SK-N-SH treated with all-trans-retinoic acid at 6 μM for 48 hours (cell line): ENCODE data around the gene ITGB2.

Experiments used
- ATAC-seq: fragments of 200-7000 bp; cut with Tn5 transposase; 3 replicates; pipeline ENCODE4 v1.9.1; 2020; ENCODE audit warnings: mild to moderate bottlenecking, moderate library complexity
- ARNTL ChIP-seq: fragments of 450-650 bp; formaldehyde crosslinking; IDR thresholded peaks from 2 replicates; pipeline ENCODE4 v1.5.0; 2020; ENCODE audit warnings: low read depth, mild to moderate bottlenecking, moderate library complexity, borderline replicate concordance
- BACH2 ChIP-seq: fragments of 250-450 bp; sonication (Bioruptor Pico); IDR thresholded peaks from 2 replicates; pipeline ENCODE4 v1.9.0; 2021; ENCODE audit warnings: mild to moderate bottlenecking, borderline replicate concordance
- CSDC2 ChIP-seq: fragments of 250-450 bp; sonication (Bioruptor Pico); IDR thresholded peaks from 2 replicates; pipeline ENCODE4 v1.5.0; 2020; ENCODE audit warnings: mild to moderate bottlenecking, moderate library complexity
- ESRRG ChIP-seq: fragments of 250-450 bp; sonication (Bioruptor Pico); IDR thresholded peaks from 2 replicates; pipeline ENCODE4 v1.6.1; 2021; ENCODE audit warnings: mild to moderate bottlenecking
- GLIS3 ChIP-seq: fragments of 250-450 bp; sonication (Bioruptor Pico); IDR thresholded peaks from 2 replicates; pipeline ENCODE4 v1.5.0; 2020; ENCODE audit warnings: mild to moderate bottlenecking, moderate library complexity
- ISL1 ChIP-seq: fragments of 250-450 bp; sonication (Bioruptor Pico); IDR thresholded peaks from 2 replicates; pipeline ENCODE4 v2.1.2; 2022; ENCODE audit warnings: mild to moderate bottlenecking, moderate library complexity
- OSR1 ChIP-seq: fragments of 250-450 bp; sonication (Bioruptor Pico); IDR thresholded peaks from 2 replicates; pipeline ENCODE4 v1.8.0; 2022; ENCODE audit warnings: moderate library complexity, mild to moderate bottlenecking, inconsistent platforms
- PPARA ChIP-seq: fragments of 250-450 bp; sonication (Bioruptor Pico); IDR thresholded peaks from 2 replicates; pipeline ENCODE4 v1.5.0; 2020; ENCODE audit warnings: mild to moderate bottlenecking, borderline replicate concordance
- RARB ChIP-seq: fragments of 250-450 bp; sonication (Bioruptor Pico); IDR thresholded peaks from 2 replicates; pipeline ENCODE4 v1.8.0; 2021; ENCODE audit warnings: mild to moderate bottlenecking, moderate library complexity
- TCF4 ChIP-seq: fragments of 250-450 bp; sonication (Bioruptor Pico); IDR thresholded peaks from 2 replicates; pipeline ENCODE4 v1.8.0; 2021; ENCODE audit warnings: mild to moderate bottlenecking, moderate library complexity, borderline replicate concordance
- TOX ChIP-seq: fragments of 250-450 bp; sonication (Bioruptor Pico); IDR thresholded peaks from 2 replicates; pipeline ENCODE4 v1.8.0; 2021; ENCODE audit warnings: mild to moderate bottlenecking, moderate library complexity, borderline replicate concordance
- ZC3H10 ChIP-seq: fragments of 250-450 bp; sonication (Bioruptor Pico); IDR thresholded peaks from 2 replicates; pipeline ENCODE4 v1.5.1; 2021; ENCODE audit warnings: mild to moderate bottlenecking, moderate library complexity
- ZFP3 ChIP-seq: fragments of 250-450 bp; sonication (Bioruptor Pico); IDR thresholded peaks from 2 replicates; pipeline ENCODE4 v1.5.0; 2020; ENCODE audit warnings: mild to moderate bottlenecking, moderate library complexity
- ZFP30 ChIP-seq: fragments of 450-650 bp; formaldehyde crosslinking; IDR thresholded peaks from 2 replicates; pipeline ENCODE4 v1.5.0; 2022; ENCODE audit warnings: mild to moderate bottlenecking, moderate library complexity
- ZNF565 ChIP-seq: fragments of 450-650 bp; formaldehyde crosslinking; conservative IDR thresholded peaks from 2 replicates; pipeline ENCODE4 v1.5.0; 2020; ENCODE audit warnings: low read depth, mild to moderate bottlenecking, moderate library complexity
- ZNF70 ChIP-seq: fragments of 450-650 bp; formaldehyde crosslinking; IDR thresholded peaks from 2 replicates; pipeline ENCODE4 v1.5.0; 2020; ENCODE audit warnings: mild to moderate bottlenecking, moderate library complexity
- ZNF8 ChIP-seq: fragments of 450-650 bp; formaldehyde crosslinking; IDR thresholded peaks from 2 replicates; pipeline ENCODE4 v1.5.0; 2020; ENCODE audit warnings: mild to moderate bottlenecking, moderate library complexity
- TF ChIP-seq, protein P1 (sequence below): fragments of 250-450 bp; sonication (Bioruptor Pico); IDR thresholded peaks from 2 replicates; pipeline ENCODE4 v1.5.1; 2020; ENCODE audit warnings: low read depth, mild to moderate bottlenecking, moderate library complexity
- TF ChIP-seq, protein P2 (sequence below): fragments of 250-450 bp; sonication (Bioruptor Pico); IDR thresholded peaks from 2 replicates; pipeline ENCODE4 v1.8.0; 2021; ENCODE audit warnings: low read depth, mild to moderate bottlenecking, moderate library complexity, borderline replicate concordance
- TF ChIP-seq, protein P3 (sequence below): fragments of 250-450 bp; sonication (Bioruptor Pico); IDR thresholded peaks from 2 replicates; pipeline ENCODE4 v1.8.0; 2020; ENCODE audit warnings: mild to moderate bottlenecking, moderate library complexity, borderline replicate concordance
- TF ChIP-seq, protein P4 (sequence below): fragments of 250-450 bp; sonication (Bioruptor Pico); IDR thresholded peaks from 2 replicates; pipeline ENCODE4 v1.5.1; 2021; ENCODE audit warnings: mild to moderate bottlenecking, moderate library complexity

The ITGB2 gene

DNA sequence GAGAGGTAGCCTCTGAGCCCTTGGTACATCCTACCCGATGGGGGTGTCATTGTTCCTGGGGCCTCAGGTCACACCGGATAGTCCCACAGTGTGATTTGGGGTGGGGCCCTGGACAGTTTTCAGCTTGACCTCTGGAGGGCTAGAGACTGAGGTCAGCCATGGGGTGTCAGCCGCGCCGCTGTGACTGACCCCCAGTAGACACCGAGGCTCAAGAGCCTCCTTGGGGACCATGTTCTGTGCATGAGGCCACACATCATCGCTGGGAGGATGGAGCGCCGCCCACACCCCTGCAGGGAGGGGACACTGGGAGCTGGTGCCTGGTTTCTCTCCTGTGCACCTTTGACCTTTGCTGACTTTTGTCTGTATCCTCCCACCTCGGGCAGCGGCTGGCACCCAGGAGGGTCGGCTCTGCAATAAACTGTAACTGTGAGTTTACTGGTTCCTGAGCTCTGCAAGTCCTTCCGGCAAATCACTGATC, 22.6 kb downstream of the ITGB2 start:
- TF ChIP-seq BACH2 (CRISPR knock-in tag), result no peak
- TF ChIP-seq ZC3H10 (CRISPR knock-in tag), result no peak
- no peak for TF ChIP-seq PPARA (CRISPR knock-in tag)
- TF ChIP-seq TOX, result no peak
- TF ChIP-seq ISL1 (CRISPR knock-in tag), result no peak
- no peak for TF ChIP-seq CSDC2 (CRISPR knock-in tag)
- no peak for TF ChIP-seq ARNTL (CRISPR knock-in tag)
- TF ChIP-seq, all 23 proteins: peak for 0
- no peak for ATAC-seq

DNA sequence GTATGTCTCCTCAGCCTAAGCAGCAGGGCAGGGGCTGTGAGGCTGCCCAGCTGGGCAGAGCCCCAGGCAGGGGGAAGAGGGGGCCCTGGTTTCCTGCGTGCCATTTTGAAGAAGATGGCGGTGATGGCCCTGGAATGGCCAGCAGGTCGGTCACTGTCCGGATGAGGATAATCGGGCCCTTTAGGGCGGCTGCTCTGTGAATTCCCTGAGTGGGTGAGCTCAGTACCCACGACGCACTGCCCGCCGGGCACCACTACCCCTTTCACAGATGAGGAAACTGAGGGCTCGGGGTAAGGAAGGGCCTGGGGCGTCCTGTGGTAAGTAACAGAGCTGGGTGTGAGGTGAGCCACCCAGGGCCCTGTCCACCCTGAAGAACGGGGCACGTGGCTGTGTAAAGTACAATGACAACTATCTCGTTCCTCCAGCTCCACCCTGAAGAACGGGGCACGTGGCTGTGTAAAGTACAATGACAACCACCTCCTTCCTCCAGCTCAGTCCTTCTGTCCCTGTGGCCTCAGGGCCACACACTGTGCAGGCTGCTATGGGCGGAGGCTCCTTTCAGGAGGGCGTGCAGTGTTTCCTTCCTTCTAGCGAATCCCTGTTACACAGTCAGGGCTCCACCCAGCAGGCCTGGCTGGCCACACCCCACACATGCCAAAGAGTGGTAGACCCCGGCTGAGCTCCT, 23.2 kb downstream of the ITGB2 start:
- no peak for TF ChIP-seq ESRRG (CRISPR knock-in tag)
- no peak for TF ChIP-seq ARNTL (CRISPR knock-in tag)
- no peak for TF ChIP-seq TOX
- TF ChIP-seq, protein P1, sequence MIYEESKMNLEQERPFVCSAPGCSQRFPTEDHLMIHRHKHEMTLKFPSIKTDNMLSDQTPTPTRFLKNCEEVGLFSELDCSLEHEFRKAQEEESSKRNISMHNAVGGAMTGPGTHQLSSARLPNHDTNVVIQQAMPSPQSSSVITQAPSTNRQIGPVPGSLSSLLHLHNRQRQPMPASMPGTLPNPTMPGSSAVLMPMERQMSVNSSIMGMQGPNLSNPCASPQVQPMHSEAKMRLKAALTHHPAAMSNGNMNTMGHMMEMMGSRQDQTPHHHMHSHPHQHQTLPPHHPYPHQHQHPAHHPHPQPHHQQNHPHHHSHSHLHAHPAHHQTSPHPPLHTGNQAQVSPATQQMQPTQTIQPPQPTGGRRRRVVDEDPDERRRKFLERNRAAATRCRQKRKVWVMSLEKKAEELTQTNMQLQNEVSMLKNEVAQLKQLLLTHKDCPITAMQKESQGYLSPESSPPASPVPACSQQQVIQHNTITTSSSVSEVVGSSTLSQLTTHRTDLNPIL (CRISPR knock-in tag), result no peak
- no peak for TF ChIP-seq OSR1 (CRISPR knock-in tag)
- no peak for TF ChIP-seq GLIS3 (CRISPR knock-in tag)
- TF ChIP-seq BACH2 (CRISPR knock-in tag), result no peak
- no peak for TF ChIP-seq ZNF70 (CRISPR knock-in tag)
- TF ChIP-seq ZC3H10 (CRISPR knock-in tag), result no peak
- no peak for TF ChIP-seq ZFP30 (CRISPR knock-in tag)
- TF ChIP-seq TCF4 (CRISPR knock-in tag), result no peak
- no peak for ATAC-seq

DNA sequence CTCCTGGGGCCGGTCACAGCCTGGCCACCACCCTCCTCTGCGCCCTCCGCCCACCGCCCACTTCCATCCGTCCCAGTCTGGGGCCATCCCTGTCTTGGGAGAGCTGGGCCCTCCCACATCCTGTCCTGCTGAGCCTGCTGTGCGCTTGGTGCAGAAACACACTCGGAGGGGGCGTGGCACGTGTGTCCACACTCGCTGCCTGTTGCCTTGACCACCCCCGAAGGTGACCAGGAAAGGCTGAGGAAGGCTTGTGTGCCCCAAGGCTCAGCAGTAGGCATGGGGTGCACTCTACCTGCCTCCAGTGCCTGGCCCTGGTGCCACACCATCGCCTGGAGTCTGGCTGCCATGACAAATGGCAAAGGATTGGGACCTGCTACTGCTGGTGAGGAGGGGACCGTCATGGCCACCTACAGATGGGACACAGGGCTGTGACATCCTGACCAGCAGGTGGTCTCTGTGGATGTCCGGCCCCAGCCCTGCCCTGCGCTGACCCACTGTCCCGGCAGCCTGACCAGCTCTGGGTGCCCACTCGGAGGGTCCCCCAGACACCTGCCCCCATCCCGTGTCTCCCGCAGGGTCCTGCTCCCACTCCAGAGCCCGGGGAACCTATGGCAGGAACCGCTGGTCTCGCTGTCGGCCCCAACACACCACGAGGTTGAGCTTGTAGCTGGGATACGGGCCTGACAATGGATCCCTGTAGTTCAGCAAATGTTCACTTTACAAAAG, 24.0 kb downstream of the ITGB2 start:
- ATAC-seq, result no peak
- TF ChIP-seq, protein P2, sequence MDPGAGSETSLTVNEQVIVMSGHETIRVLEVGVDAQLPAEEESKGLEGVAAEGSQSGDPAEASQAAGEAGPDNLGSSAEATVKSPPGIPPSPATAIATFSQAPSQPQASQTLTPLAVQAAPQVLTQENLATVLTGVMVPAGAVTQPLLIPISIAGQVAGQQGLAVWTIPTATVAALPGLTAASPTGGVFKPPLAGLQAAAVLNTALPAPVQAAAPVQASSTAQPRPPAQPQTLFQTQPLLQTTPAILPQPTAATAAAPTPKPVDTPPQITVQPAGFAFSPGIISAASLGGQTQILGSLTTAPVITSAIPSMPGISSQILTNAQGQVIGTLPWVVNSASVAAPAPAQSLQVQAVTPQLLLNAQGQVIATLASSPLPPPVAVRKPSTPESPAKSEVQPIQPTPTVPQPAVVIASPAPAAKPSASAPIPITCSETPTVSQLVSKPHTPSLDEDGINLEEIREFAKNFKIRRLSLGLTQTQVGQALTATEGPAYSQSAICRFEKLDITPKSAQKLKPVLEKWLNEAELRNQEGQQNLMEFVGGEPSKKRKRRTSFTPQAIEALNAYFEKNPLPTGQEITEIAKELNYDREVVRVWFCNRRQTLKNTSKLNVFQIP, result no peak
- TF ChIP-seq TCF4 (CRISPR knock-in tag), result no peak
- no peak for TF ChIP-seq CSDC2 (CRISPR knock-in tag)
- no peak for TF ChIP-seq GLIS3 (CRISPR knock-in tag)
- TF ChIP-seq TOX, result no peak
- no peak for TF ChIP-seq ZC3H10 (CRISPR knock-in tag)
- TF ChIP-seq ZFP30 (CRISPR knock-in tag), result no peak
- no peak for TF ChIP-seq ZNF565 (CRISPR knock-in tag)
- TF ChIP-seq, all 23 proteins: peak for 0

DNA sequence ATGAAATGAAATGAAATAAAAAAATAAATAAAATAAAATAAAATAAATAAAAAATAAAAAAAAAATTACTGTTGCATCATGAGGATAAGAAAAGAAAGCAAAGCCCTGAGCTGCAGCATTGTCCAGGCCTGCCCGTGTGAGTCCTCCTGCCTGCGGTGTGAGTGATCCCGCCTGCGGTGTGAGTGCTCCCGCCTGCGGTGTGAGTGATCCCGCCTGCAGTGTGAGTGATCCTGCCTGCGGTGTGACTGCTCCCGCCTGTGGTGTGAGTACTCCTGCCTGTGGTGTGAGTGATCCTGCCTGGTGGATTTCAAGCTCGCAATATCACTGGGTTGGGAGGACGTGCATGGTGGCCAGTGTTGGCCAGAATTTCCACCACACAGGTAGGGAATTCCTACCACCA, 24.8 kb downstream of the ITGB2 start:
- no peak for ATAC-seq
- no peak for TF ChIP-seq ZNF565 (CRISPR knock-in tag)
- TF ChIP-seq, protein P2, result no peak
- no peak for TF ChIP-seq ISL1 (CRISPR knock-in tag)
- TF ChIP-seq, protein P3, sequence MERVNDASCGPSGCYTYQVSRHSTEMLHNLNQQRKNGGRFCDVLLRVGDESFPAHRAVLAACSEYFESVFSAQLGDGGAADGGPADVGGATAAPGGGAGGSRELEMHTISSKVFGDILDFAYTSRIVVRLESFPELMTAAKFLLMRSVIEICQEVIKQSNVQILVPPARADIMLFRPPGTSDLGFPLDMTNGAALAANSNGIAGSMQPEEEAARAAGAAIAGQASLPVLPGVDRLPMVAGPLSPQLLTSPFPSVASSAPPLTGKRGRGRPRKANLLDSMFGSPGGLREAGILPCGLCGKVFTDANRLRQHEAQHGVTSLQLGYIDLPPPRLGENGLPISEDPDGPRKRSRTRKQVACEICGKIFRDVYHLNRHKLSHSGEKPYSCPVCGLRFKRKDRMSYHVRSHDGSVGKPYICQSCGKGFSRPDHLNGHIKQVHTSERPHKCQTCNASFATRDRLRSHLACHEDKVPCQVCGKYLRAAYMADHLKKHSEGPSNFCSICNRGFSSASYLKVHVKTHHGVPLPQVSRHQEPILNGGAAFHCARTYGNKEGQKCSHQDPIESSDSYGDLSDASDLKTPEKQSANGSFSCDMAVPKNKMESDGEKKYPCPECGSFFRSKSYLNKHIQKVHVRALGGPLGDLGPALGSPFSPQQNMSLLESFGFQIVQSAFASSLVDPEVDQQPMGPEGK (CRISPR knock-in tag), result no peak
- TF ChIP-seq ZNF8 (CRISPR knock-in tag), result no peak
- TF ChIP-seq CSDC2 (CRISPR knock-in tag), result no peak
- no peak for TF ChIP-seq BACH2 (CRISPR knock-in tag)
- TF ChIP-seq TCF4 (CRISPR knock-in tag), result no peak
- no peak for TF ChIP-seq GLIS3 (CRISPR knock-in tag)
- TF ChIP-seq ARNTL (CRISPR knock-in tag), result no peak
- TF ChIP-seq ESRRG (CRISPR knock-in tag), result no peak
- TF ChIP-seq ZC3H10 (CRISPR knock-in tag), result no peak
- TF ChIP-seq, protein P4, sequence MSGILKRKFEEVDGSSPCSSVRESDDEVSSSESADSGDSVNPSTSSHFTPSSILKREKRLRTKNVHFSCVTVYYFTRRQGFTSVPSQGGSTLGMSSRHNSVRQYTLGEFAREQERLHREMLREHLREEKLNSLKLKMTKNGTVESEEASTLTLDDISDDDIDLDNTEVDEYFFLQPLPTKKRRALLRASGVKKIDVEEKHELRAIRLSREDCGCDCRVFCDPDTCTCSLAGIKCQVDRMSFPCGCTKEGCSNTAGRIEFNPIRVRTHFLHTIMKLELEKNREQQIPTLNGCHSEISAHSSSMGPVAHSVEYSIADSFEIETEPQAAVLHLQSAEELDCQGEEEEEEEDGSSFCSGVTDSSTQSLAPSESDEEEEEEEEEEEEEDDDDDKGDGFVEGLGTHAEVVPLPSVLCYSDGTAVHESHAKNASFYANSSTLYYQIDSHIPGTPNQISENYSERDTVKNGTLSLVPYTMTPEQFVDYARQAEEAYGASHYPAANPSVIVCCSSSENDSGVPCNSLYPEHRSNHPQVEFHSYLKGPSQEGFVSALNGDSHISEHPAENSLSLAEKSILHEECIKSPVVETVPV (CRISPR knock-in tag), result no peak
- no peak for TF ChIP-seq RARB (CRISPR knock-in tag)
- TF ChIP-seq ZFP3 (CRISPR knock-in tag), result no peak
